Esophagus squamous epithelium (tissue), 4 donors: Measurements from ENCODE around the gene TMEM63B.

ENCODE experiments used
- CTCF ChIP-seq, 6 experiments: fragments of 450-650 bp in 4 of 6; fragments of 200-600 bp in 2 of 6; sonication (generic) in 2 of 6; IDR thresholded peaks; one replicate each; pipeline ENCODE4 v1.5.1; 2016 to 2019; ENCODE audit warnings: antibody characterized with exemption in 6 of 6, mild to moderate bottlenecking in 4 of 6, moderate library complexity in 4 of 6
- POLR2A ChIP-seq, 4 donors: fragments of 450-650 bp; IDR thresholded peaks; one replicate each; pipeline ENCODE4 v1.6.1; 2017; ENCODE audit warnings: antibody characterized with exemption in 4 of 4, mild to moderate bottlenecking in 4 of 4, moderate library complexity in 3 of 4

DNA sequence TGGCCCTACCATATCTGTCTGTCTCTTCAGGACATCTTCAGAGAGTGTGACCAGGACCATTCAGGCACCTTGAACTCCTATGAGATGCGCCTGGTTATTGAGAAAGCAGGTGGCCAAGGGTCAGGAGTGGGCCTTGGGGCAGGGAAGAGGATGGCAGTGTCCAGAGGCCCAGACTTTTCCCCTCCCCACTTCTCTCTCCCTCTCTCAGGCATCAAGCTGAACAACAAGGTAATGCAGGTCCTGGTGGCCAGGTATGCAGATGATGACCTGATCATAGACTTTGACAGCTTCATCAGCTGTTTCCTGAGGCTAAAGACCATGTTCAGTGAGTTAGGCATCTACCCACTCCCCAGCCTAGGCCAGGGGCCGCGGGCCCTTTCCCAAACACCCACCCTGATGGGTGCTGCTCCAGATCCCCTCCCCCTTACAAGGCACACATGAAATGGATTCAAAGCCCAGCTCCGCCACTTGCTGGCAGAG is 55.6 kb downstream of the TMEM63B start:
- TF ChIP-seq CTCF (IDR thresholded peaks at IDR 0.05) (no peak), POLR2A (IDR thresholded peaks at IDR 0.05) (no peak)
